Measurements from ENCODE around the gene PODN.

PODN gene

GRCh38 chr1:53091841-53092645 lies 30.0 kb downstream of the PODN start:
- no peak for DNase-seq

GRCh38 chr1:53092659-53093450 lies 30.8 kb downstream of the PODN start:
- DNase-seq: no peak

- no peak for DNase-seq
These were observed 31.4 kb downstream of the PODN start for GRCh38 chr1:53093451-53093754.

GRCh38 chr1:53093778-53094532 lies 31.9 kb downstream of the PODN start:
- no peak for DNase-seq

- no peak for DNase-seq
These were observed 32.5 kb downstream of the PODN start for GRCh38 chr1:53094533-53094919.

DNA sequence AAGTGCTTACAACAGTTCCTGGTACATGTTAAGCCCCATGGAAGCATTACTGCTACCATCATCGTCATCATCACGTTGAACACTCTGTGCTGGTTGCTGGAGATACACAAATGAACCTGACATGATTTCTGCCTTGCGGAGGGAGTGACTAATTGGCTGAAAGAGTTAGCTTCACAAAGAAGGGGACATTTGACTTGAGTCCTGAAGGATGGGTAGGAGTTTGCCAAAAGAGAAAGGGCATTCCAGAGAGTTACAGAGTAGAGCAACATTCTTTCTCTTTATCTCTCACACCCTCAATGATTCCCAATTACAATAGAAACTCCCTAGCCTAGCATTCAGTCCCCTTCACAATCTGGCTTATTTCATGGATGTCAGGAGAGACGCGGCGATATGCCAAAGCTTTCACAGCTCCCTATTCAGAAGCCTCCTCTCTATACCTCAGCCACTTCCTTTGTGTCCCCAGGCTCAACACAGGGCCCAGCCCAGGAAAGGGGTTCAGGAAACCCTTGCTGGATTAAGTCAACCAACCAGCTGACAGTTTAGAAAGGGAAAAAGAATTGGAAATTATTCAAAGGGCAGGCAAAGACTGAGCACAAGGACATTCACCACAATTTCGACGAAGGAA lies 42.4 kb downstream of the PODN start:
- no peak for DNase-seq

- no peak for DNase-seq
These were observed 45.1 kb downstream of the PODN start for GRCh38 chr1:53107090-53107489.

GRCh38 chr1:53107570-53108322 lies 45.7 kb downstream of the PODN start:
- no peak for DNase-seq

- no peak for DNase-seq
These were observed 46.9 kb downstream of the PODN start for GRCh38 chr1:53108646-53109580.

DNA sequence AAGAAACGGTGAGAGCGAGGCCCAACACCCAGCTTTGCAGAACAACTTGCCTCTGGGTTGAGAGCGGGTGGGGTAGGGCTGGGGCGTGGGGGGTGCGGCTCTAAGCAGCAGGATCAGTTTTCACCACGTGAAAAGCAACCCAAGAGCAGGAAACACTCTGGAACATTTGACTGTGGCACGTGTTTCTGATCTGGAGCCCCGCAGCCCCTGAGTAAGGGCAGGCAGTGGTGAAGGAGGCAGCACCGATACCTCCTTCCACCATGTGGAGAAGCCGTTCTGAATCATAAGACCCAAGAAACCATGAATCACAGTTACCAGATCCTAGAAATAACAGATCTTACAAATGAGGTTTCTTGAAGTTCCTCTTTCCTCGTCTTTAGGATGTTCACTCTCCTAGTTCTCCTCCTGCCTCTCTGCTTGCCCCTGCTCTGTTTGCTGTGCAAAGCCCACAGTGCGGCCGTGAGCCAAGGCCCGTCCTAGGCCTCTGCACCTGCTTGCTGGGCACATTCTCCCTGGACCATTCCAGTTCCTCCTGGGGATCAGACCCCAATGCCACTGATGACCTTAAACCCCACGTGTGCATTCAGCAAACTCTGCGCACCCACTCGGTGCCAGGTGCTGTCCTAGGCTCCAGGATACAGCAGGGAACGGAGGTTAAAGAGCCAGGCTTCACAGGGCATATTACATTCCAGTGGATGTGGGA lies 48.5 kb downstream of the PODN start:
- no peak for DNase-seq

GRCh38 chr1:53111073-53111556 lies 49.1 kb downstream of the PODN start:
- DNase-seq: no peak

DNA sequence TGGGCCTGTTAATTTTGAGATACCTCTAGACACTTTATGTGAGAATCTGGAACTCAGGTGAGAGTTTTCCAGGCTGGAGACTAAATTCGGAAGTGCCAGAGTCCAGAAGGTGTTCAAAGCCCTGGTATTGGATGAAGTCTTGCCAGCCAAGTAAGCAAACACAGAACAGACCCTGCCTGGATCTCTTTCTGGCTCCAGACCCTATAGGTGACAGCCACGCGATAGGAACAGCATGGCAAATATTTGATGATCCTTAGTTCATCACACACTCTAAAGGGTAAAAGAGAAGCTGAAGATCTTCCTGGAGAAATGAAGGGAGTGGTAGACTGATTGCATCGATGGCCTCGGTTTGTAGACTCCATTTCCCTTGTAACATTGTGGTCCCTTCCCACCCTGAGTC lies 49.7 kb downstream of the PODN start:
- DNase-seq: no peak

DNA sequence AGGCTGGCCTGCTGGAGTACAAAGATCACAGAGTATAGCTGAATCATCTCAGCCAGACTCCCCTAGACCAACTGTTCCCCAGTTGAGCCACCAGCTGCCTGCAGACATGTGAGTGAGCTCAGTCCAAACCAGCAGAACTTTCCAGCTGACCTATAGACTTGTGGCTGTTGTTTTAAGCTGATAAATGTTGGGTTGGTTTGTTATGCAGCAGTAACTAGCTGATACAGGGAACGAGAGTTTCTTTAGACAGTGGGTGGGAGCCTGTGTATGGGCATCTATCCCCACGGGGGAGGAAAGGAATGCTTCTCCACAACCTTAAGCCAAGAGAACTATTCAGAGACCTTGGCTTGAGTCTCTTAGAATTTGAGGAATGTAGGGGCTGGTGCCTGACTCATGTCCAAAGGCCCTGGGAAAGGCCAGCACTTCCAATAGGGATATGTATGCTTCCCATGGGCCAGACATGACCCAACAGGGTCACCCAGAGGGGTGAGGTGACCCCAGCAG lies 50.3 kb downstream of the PODN start:
- DNase-seq: no peak

DNA sequence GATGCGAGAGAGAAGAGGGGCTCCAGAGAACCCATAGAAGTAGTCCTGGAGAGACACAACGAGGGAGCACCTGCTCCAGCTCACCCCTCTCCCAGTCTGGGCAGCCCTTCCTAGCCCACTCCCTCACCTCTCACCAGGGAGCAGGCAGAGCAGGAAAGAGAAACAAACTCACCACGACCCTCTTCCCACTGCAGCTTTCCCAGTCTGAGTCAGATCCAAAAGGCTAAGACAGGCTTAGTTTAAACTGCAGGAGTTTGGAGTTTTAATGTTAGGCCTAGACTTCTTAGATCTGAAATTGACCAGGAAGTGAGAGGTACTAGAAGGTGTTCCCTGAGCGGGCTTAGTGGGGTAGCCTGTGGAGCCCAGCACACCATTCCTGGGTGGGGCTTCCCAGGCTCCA lies 50.8 kb downstream of the PODN start:
- no peak for DNase-seq

GRCh38 chr1:53114090-53114489 lies 52.1 kb downstream of the PODN start:
- DNase-seq: no peak

GRCh38 chr1:53114581-53115400 lies 52.8 kb downstream of the PODN start:
- no peak for DNase-seq

DNA sequence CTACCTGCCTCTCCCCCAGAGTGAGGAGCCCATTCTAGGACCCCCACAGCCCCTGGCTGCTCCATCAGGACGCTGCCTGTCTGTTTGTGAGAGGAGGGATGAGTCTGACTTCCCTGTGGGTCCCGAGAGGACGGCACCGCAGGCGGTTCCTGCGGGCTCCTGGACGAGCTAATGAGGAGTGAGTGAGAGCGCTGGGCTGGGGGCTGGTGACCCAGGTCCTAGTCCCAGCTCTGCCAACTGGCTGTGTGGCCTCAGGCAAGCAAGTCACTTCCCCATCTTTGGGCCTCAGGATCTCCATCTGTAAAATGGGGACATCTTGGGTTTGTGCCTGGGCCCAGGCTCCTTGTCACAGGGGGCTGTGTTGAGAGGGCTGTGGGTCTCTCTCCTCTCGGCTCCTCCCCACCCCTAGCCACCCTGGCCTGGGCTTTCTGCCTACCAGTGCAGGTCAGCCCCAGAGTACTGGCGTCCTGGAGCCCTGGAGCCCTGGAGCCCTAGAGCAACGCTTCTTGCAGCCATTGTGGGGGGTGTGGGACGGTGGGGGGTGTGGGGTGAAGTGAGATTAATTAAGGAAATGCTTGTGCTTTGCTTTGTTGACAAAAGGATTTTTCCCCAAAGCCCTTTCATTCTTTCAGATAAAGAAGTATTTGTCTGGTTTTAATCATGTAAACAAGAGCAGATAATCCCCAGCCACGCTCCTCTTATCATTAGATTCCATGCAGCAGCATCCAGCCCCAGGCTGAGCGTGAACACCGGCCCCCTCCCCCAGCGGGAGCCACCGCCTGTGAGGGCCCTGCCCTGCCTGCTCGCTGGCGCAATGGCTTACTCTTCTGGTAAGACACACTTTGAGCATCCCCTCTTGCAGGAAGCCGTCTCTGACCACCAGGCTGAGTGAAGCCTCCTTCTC lies 53.6 kb downstream of the PODN start:
- no peak for DNase-seq

GRCh38 chr1:53116307-53116810 lies 54.3 kb downstream of the PODN start:
- DNase-seq: no peak
